BJ (cell line): ENCODE data around the gene HOXD10. TPM values are rescaled to one million over a fixed set of nuclear protein-coding genes. Genes with fewer than 3 reads are reported as not detected.

Source experiments
- CTCF ChIA-PET: fragments of 350-600 bp; formaldehyde crosslinking; extraction: SDS; loops from one replicate; lab custom pipeline; 2021; ENCODE audit warnings: antibody characterized with exemption, inconsistent platforms; lab: Yijun Ruan, JAX
- POLR2A ChIA-PET: fragments of 300-600 bp; sonication (Branson Sonifier 250); formaldehyde crosslinking; extraction: SDS; loops from one replicate; lab custom pipeline; 2021; ENCODE audit warnings: antibody characterized with exemption; lab: Charles Lee
- DNase-seq: peaks from one replicate; pipeline ENCODE4 v3.0.0-alpha.2; 2011; ENCODE audit warnings: low read depth
- H3K27me3 ChIP-seq: 2 replicates; pipeline ENCODE4 v1.6.0; 2011; ENCODE audit warnings: low read length; ENCODE audit not compliant: control insufficient read depth, insufficient read depth
- H3K36me3 ChIP-seq: 2 replicates; pipeline ENCODE4 v1.5.1; 2011; ENCODE audit warnings: low read length; ENCODE audit not compliant: control insufficient read depth, insufficient read depth
- H3K4me3 ChIP-seq: 2 replicates; pipeline ENCODE4 v1.5.1; 2011; ENCODE audit warnings: low read depth, mild to moderate bottlenecking, control low read depth, low read length
- CTCF ChIP-seq: IDR thresholded peaks from 2 replicates; pipeline ENCODE4 v1.5.1; 2011; ENCODE audit warnings: low read depth, mild to moderate bottlenecking, control low read depth, inconsistent platforms, low read length, moderate library complexity; ENCODE audit not compliant: insufficient read depth
- polyA plus RNA-seq: library from polyadenylated mRNA; depleted of rRNA; stranded (reverse); fragments of >200 nt; gene quantifications from 2 replicates; pipeline ENCODE4 v1.2.3, GENCODE V29; 2011

The HOXD10 gene
- polyA plus RNA-seq, 1 experiment = 11.0 TPM

- Histone ChIP-seq H3K36me3 (peaks cover 1% of the 10 kb centered on the region), H3K4me3 (no peak overlapping the region), H3K27me3 (peaks cover 3% of the 10 kb centered on the region; the same call in 1 of the 2 replicates)
- DNase-seq = no peak
- no peak for TF ChIP-seq CTCF
- POLR2A ChIA-PET = no interaction called here
- CTCF ChIA-PET = interaction anchor here (1.0 to 1.9 kb wide), 6 partner anchors 11 to 545 kb away, joined by 3 to 7 read pairs (median 4); no protein-coding TSS in a partner anchor
Observed at GRCh38 chr2:176109192-176109901, 7.2 kb upstream of the HOXD10 start.

GRCh38 chr2:176109946-176110345 is 6.6 kb upstream of the HOXD10 start:
- ChIA-PET CTCF (interaction anchor here (0.6 to 1.9 kb wide), 7 partner anchors 10 to 544 kb away, joined by 3 to 7 read pairs (median 4); no protein-coding TSS in a partner anchor), POLR2A (no interaction called here)
- no peak for TF ChIP-seq CTCF
- H3K27me3 ChIP-seq = peaks cover 3% of the 10 kb centered on the region; the same call in 1 of the 2 replicates
- H3K4me3 ChIP-seq = no peak overlapping the region
- peaks cover 1% of the 10 kb centered on the region for H3K36me3 ChIP-seq
- DNase-seq = no peak

- TF ChIP-seq CTCF = no peak
- Histone ChIP-seq H3K27me3 (peaks cover 3% of the 10 kb centered on the region; the same call in 1 of the 2 replicates), H3K36me3 (peaks cover 1% of the 10 kb centered on the region), H3K4me3 (no peak overlapping the region)
- ChIA-PET CTCF (interaction anchor here (0.6 to 1.9 kb wide), 6 partner anchors 10 to 543 kb away, joined by 3 to 7 read pairs (median 4); no protein-coding TSS in a partner anchor), POLR2A (no interaction called here)
- DNase-seq = no peak
Observed at GRCh38 chr2:176110415-176111308, 5.9 kb upstream of the HOXD10 start.

GRCh38 chr2:176111309-176111663 is 5.3 kb upstream of the HOXD10 start:
- DNase-seq = no peak
- ChIA-PET POLR2A (no interaction called here), CTCF (interaction anchor here (1.6 to 1.9 kb wide), 3 partner anchors 9 to 543 kb away, joined by 4 to 7 read pairs (median 5); no protein-coding TSS in a partner anchor)
- peaks cover 2% of the 10 kb centered on the region; the same call in 1 of the 2 replicates for H3K27me3 ChIP-seq
- H3K36me3 ChIP-seq = peaks cover 1% of the 10 kb centered on the region
- H3K4me3 ChIP-seq = no peak overlapping the region
- TF ChIP-seq CTCF = peak; percentile 43; the same call in 1 of the 2 replicates
